Smooth muscle cell (in vitro differentiated cells): ENCODE measurements around the gene EPHB3. TPM values are rescaled to one million over a fixed set of nuclear protein-coding genes. Genes with fewer than 3 reads are reported as not detected.

Source experiments
- DNase-seq: peaks from one replicate; lab custom pipeline; 2025; ENCODE audit not compliant: unreplicated experiment; lab: John Stamatoyannopoulos, UW
- H2AFZ ChIP-seq: fragments of 200-600 bp; sonication (generic); 2 replicates; pipeline ENCODE4 v1.6.0; 2016; ENCODE audit warnings: antibody characterized with exemption, low read depth, mild to moderate bottlenecking
- H3F3A ChIP-seq: fragments of 200-600 bp; sonication (generic); 2 replicates; pipeline ENCODE4 v1.6.0; 2017; ENCODE audit warnings: antibody characterized with exemption, low read depth
- H3K27ac ChIP-seq: fragments of 200-600 bp; sonication (generic); 2 replicates; pipeline ENCODE4 v1.5.1; 2016; ENCODE audit warnings: low read depth, mild to moderate bottlenecking
- H3K27me3 ChIP-seq: fragments of 200-600 bp; sonication (generic); 2 replicates; pipeline ENCODE4 v1.6.1; 2016; ENCODE audit warnings: low read depth, mild to moderate bottlenecking
- H3K36me3 ChIP-seq: fragments of 200-600 bp; sonication (generic); 2 replicates; pipeline ENCODE4 v1.5.1; 2016; ENCODE audit warnings: low read depth
- H3K4me1 ChIP-seq: fragments of 200-600 bp; sonication (generic); 2 replicates; pipeline ENCODE4 v1.5.1; 2016; ENCODE audit warnings: low read depth
- H3K4me2 ChIP-seq: fragments of 200-600 bp; sonication (generic); 2 replicates; pipeline ENCODE4 v1.6.0; 2016; ENCODE audit warnings: mild to moderate bottlenecking
- H3K4me3 ChIP-seq: fragments of 200-600 bp; sonication (generic); 2 replicates; pipeline ENCODE4 v1.5.1; 2016; ENCODE audit warnings: mild to moderate bottlenecking
- H3K79me2 ChIP-seq: fragments of 200-600 bp; sonication (generic); 2 replicates; pipeline ENCODE4 v1.6.0; 2016; ENCODE audit warnings: low read depth, mild to moderate bottlenecking
- H3K9ac ChIP-seq: fragments of 200-600 bp; sonication (generic); 2 replicates; pipeline ENCODE4 v1.6.0; 2016; ENCODE audit warnings: low read depth
- H3K9me3 ChIP-seq: fragments of 200-600 bp; sonication (generic); replicated peaks from 2 replicates; pipeline ENCODE4 v1.5.1; 2016; ENCODE audit warnings: low read depth
- H4K20me1 ChIP-seq: fragments of 200-600 bp; sonication (generic); 2 replicates; pipeline ENCODE4 v1.6.0; 2016; ENCODE audit warnings: low read depth
- CTCF ChIP-seq: fragments of 200-600 bp; sonication (generic); IDR thresholded peaks from 2 replicates; pipeline ENCODE4 v1.5.1; 2017; ENCODE audit warnings: borderline replicate concordance, mild to moderate bottlenecking, antibody characterized with exemption; ENCODE audit not compliant: insufficient read depth, poor library complexity, severe bottlenecking
- WGBS: methylation state at CpG from one replicate; pipeline ENCODE4 v1.1.7; 2016; ENCODE audit warnings: low lambda C conversion rate; 5-methylcytosine and 5-hydroxymethylcytosine counted together
- polyA plus RNA-seq: library from polyadenylated mRNA; unstranded; fragments of >200 nt; fragmentation: Nextera tagmentation; extraction: Ambion mirVana; gene quantifications from 2 replicates; pipeline ENCODE4 v1.2.1, GENCODE V29; 2016
- total RNA-seq: library from RNA; depleted of rRNA; stranded (reverse); fragments of >200 nt; gene quantifications from 2 replicates; pipeline ENCODE4 v1.2.3, GENCODE V29; 2014

EPHB3 gene
- total and polyA plus RNA-seq, 2 experiments from 2014 or later = 11.1 to 23.1 TPM

GRCh38 chr3:184532940-184533732 lies 28.4 kb upstream of the EPHB3 start:
- H4K20me1 ChIP-seq = no peaks in the 10 kb centered on the region
- peaks cover 5% of the 10 kb centered on the region for H3K4me1 ChIP-seq
- no peak for DNase-seq
- WGBS = 74% methylated on average over 8 of the region's 8 CpGs
- H2AFZ ChIP-seq = no peak overlapping the region
- H3K27me3 ChIP-seq = peaks cover 18% of the 10 kb centered on the region
- H3K36me3 ChIP-seq = no peaks in the 10 kb centered on the region
- H3K27ac ChIP-seq = no peak overlapping the region
- TF ChIP-seq CTCF = no peak
- H3K9me3 ChIP-seq = no peaks in the 10 kb centered on the region
- H3K79me2 ChIP-seq = no peaks in the 10 kb centered on the region
- no peak overlapping the region for H3K9ac ChIP-seq
- H3K4me2 ChIP-seq = peak overlapping the region; percentile 16
- H3K4me3 ChIP-seq = no peak overlapping the region
- no peaks in the 10 kb centered on the region for H3F3A ChIP-seq

GRCh38 chr3:184537885-184538665 lies 23.5 kb upstream of the EPHB3 start:
- Histone ChIP-seq H3K27ac (no peak overlapping the region), H3K9ac (no peak overlapping the region), H3K4me2 (no peak overlapping the region), H4K20me1 (no peaks in the 10 kb centered on the region), H3K4me3 (no peak overlapping the region), H3K27me3 (peaks cover 15% of the 10 kb centered on the region), H3F3A (no peaks in the 10 kb centered on the region), H3K9me3 (no peaks in the 10 kb centered on the region), H3K36me3 (no peaks in the 10 kb centered on the region), H3K4me1 (peaks cover 6% of the 10 kb centered on the region), H3K79me2 (no peaks in the 10 kb centered on the region), H2AFZ (no peak overlapping the region)
- DNase-seq = no peak
- 67% methylated on average over 8 of the region's 8 CpGs for WGBS
- no peak for TF ChIP-seq CTCF

- Histone ChIP-seq H3K36me3 (no peaks in the 10 kb centered on the region), H3K4me2 (no peak overlapping the region)
- WGBS = 79% methylated on average over 14 of the region's 14 CpGs
Measured at GRCh38 chr3:184538666-184539431, 22.7 kb upstream of the EPHB3 start.

More at GRCh38 chr3:184538666-184539431, 22.7 kb upstream of the EPHB3 start:
- Histone ChIP-seq H3K79me2 (no peaks in the 10 kb centered on the region), H3K4me1 (peaks cover 6% of the 10 kb centered on the region), H3K4me3 (no peak overlapping the region), H3K27me3 (peaks cover 21% of the 10 kb centered on the region), H3K27ac (no peak overlapping the region), H3K9ac (no peak overlapping the region), H3F3A (no peaks in the 10 kb centered on the region), H4K20me1 (no peaks in the 10 kb centered on the region), H2AFZ (no peak overlapping the region), H3K9me3 (no peaks in the 10 kb centered on the region)
- no peak for TF ChIP-seq CTCF
- DNase-seq = no peak
